Measurements from ENCODE around the gene FBRS.

GRCh38 chr16:30622455-30623032 is 35.7 kb upstream of the FBRS start:
- TF ChIP-seq, protein P1, sequence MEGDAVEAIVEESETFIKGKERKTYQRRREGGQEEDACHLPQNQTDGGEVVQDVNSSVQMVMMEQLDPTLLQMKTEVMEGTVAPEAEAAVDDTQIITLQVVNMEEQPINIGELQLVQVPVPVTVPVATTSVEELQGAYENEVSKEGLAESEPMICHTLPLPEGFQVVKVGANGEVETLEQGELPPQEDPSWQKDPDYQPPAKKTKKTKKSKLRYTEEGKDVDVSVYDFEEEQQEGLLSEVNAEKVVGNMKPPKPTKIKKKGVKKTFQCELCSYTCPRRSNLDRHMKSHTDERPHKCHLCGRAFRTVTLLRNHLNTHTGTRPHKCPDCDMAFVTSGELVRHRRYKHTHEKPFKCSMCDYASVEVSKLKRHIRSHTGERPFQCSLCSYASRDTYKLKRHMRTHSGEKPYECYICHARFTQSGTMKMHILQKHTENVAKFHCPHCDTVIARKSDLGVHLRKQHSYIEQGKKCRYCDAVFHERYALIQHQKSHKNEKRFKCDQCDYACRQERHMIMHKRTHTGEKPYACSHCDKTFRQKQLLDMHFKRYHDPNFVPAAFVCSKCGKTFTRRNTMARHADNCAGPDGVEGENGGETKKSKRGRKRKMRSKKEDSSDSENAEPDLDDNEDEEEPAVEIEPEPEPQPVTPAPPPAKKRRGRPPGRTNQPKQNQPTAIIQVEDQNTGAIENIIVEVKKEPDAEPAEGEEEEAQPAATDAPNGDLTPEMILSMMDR (IDR thresholded peaks at IDR 0.05) = no peak
- no peak for TF ChIP-seq EP300 (IDR thresholded peaks at IDR 0.05)

Data from gastroesophageal sphincter (tissue), 3 donors.